ENCODE measurements around the gene BMS1.
"Not testable (repeated sequence)": the region's sequence is repeated elsewhere in the genome, so short reads cannot be mapped to it uniquely, and the experiment has no call there.

BMS1 gene

GRCh38 chr10:42864575-42864974, 82.0 kb downstream of the BMS1 start:
- no peak for DNase-seq (ENCODE audit: low read depth, low spot score)

GRCh38 chr10:42865716-42866114, 83.1 kb downstream of the BMS1 start:
- DNase-seq (ENCODE audit: low read depth, low spot score) = no peak

DNA sequence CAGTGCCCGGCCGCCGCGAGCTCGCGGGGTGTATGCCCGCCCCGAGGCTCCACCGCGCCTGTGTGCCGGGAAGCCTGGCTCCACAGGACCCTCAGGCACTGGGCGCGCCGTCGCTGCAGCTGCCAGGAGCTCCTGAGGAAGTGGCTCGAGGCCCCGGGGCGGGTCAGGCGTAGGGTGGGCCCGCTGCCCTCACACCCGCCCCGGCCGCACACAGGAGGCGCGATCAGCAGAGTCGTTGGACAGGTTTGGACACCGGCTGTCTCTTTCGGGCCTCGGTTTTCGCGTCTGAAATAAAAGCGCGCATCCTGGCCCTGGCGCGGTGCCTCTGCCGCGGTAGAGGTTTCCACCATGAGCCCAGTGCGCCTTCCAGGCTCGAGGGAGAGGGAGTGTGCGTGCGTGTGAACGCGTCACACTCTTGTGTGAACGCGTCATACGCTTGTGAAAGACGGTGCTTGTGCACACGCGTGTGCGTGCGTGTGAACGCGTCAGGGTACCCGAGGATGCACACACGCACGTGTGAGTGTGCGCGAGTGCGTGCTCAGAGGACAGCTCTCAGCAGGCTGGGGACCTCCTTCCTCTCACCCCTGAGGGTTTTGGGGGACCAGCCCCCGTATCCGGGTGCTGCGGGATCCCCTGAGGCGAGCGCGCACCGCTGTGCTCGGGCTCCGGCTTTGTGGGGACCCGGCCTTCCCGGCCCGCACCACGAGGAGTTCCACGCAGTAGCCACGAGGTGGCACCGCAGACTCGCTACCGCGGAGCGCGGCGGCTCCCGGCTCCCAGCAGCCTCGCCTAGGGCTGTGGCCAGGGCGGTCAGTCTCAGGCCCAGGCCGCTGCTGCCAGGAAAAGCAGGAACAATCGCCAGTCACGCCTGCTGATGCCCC, 83.8 kb downstream of the BMS1 start:
- no peak for DNase-seq (ENCODE audit: low read depth, low spot score)

DNA sequence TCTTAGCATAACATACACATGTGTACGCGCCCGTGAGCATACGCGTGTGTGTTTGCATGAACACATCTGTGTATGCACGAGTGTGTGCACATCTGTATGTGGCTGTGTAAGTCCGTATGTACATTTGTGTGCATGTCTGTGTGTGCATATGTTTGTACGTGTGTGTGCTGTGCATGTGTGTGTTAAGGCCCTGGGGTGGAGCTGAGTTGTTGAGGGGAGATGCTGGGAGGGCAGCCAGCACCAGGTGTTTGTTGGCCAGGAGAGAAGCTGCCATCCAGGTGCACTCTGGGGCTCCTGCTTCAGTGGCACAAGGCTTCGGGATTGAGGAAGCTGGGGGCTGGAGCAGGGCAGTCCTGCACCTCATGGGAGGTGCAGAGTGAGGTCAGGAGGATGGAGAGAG, 85.0 kb downstream of the BMS1 start:
- no peak for DNase-seq (ENCODE audit: low read depth, low spot score)

DNA sequence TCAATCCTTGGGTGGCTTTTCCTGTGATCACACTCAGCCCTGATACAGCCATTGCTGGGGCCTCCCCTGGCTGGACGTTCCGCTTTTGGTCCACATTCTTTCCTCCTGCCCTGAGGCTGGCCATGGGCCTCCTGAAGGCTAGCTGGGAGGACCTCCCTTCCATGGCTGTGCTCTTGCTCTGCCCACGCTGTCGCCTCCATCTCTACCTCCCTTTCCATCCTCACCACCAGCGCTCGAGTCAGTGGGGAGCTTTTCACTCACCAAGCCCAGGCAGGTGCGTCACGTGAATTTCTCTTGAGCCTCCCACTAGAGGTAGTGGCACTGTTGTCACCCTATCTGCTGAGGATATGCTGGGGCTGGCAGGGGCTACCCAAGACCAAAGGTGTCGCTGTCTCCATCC, 85.9 kb downstream of the BMS1 start:
- DNase-seq (ENCODE audit: low read depth, low spot score) = no peak

GRCh38 chr10:42869977-42870350, 87.4 kb downstream of the BMS1 start:
- no peak for DNase-seq (ENCODE audit: low read depth, low spot score)

- DNase-seq (ENCODE audit: low read depth, low spot score) = not testable (repeated sequence)
These were observed 88.6 kb downstream of the BMS1 start for GRCh38 chr10:42871138-42871641.

- no peak for DNase-seq (ENCODE audit: low read depth, low spot score)
These were observed 89.2 kb downstream of the BMS1 start for GRCh38 chr10:42871823-42872222.

- no peak for DNase-seq (ENCODE audit: low read depth, low spot score)
These were observed 90.4 kb downstream of the BMS1 start for GRCh38 chr10:42872865-42873435.

- DNase-seq (ENCODE audit: low read depth, low spot score) = no peak
These were observed 92.3 kb downstream of the BMS1 start for GRCh38 chr10:42874713-42875387.

DNA sequence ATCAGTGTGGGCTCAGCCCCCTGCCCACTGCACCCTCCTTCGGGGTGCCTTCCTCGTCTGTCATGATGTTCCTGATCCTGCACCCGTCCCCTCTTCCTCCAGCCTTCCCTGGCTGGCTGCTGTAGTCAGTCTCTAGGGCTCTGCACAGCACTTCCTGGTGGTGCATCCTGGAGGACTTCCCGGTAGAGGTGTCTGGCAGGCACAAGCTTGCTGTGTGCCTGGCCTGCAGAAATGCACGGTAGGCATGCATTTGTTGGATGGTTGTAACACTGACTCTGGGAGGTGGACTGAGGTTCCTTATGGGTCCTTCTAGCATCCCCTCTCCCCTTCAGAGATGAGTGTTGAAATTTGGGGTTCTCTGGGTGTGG, 92.8 kb downstream of the BMS1 start:
- no peak for DNase-seq (ENCODE audit: low read depth, low spot score)

DNA sequence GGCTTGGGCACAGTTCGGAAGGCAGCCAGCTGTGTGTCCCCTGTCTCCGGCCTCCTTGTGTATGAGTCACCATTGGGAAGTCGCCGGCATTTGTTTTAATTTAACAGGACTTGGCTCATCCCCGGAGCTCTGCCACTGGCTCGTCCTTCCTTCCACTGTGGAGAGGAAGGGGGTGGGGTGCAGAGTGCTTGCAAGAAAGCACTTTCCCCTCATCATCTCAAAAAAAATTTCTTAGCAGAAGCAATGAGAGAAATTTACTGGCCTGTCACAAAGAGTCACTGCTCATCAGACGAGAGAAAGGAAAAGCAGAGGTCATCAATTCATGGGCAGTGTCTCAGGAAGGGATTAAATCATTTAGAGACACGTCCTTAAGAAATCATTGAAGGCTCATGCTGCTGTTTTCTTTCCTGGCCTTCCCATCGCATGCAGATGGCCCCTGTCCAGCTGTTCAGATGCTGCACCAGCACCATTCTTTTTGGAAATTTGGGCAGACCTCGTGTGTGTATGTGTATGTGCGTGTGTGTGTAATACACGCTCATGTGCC, 93.3 kb downstream of the BMS1 start:
- no peak for DNase-seq (ENCODE audit: low read depth, low spot score)

DNA sequence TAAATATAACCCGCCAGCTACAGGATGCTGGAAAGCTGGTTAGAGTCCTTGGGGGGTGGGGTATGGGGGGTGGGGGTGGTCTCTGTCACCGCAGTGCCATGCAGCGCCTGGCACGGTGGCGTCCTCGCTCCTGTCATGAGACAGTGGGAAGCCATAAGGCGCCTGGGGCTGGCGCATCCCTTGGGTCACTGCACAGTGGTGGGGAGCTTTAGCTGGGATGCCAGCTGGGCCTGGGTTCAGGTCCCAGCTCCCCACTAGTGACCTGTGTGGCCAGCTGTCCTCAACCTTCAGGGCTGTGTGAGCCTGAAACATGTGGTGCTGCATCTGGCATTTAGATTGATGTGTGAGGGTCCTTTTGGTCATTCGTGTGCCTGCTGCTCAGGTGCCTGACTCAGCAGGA, 93.9 kb downstream of the BMS1 start:
- no peak for DNase-seq (ENCODE audit: low read depth, low spot score)

DNA sequence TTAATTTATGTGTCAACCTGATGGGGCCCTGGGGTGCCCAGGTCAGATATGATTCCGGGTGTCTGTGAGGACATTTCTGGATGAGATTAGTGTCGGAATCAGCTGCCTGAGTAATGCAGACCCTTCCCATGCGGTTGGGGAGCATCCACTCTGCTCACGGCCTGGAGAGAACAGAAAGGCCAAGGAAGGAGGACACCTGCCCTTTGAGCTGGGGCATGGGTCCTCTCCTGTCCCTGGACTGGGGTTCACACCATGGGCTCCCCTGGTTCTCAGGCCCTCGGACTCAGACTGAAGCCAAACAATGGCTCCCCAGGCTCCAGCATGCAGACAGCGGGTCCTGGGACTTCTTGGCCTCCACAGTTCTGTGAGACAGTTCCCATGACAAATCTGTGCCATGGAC, 94.3 kb downstream of the BMS1 start:
- DNase-seq (ENCODE audit: low read depth, low spot score) = no peak

- DNase-seq (ENCODE audit: low read depth, low spot score) = no peak
These were observed 95.0 kb downstream of the BMS1 start for GRCh38 chr10:42877496-42878030.

DNA sequence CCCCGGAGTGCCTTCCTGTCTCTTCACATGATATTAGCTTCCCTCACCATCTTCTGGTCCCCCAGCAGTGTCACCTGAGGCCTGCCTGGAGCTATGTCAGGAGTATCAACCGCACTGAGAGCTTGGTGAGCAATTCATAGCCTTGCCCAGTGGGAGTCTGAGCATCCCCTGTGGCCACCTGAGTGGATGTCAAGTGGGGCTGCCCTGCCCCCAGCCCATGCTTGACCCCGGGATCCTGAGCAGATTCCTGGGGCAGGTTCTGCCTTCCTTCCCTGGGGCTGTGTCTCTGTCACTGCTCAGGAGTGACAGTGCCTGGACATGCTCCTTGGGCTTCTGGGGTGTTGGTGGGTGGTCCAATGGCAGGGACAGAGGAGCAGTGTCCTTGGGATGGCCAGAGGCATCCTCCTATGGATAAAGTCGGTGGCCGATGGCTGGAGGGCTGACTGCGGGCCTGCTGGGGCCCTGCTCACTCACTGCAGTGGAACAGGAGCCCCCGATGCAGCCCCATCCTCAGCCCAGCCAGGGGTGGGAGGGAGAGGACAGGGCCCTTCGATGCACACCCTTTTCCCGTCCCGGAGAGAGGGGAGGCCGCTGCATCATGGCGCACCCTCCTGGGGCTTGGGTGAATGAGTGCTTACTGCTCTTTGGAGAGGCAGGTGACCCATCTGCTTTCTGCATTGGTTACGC, 95.7 kb downstream of the BMS1 start:
- no peak for DNase-seq (ENCODE audit: low read depth, low spot score)

- DNase-seq (ENCODE audit: low read depth, low spot score) = no peak
These were observed 96.2 kb downstream of the BMS1 start for GRCh38 chr10:42878821-42879195.

- DNase-seq (ENCODE audit: low read depth, low spot score) = no peak
These were observed 97.0 kb downstream of the BMS1 start for GRCh38 chr10:42879380-42880254.

DNA sequence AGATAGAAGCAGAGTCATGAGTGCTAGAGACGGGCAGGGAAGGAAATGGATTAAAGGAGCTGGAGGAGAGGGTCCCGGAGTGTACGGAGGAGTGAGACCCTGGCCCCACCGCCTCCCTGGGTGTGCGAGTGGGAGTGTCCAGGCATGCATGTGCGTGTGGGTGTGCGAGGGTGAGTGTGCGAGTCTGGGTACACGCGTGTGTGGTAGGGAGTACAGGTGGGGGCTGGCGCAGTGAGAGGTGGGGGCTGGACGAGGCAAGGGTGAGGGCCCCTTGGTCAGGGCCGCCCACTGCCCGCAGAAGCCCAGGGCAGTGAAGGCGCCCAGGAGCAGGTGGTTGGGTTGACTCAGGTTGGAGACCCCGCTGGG, 97.6 kb downstream of the BMS1 start:
- no peak for DNase-seq (ENCODE audit: low read depth, low spot score)

DNA sequence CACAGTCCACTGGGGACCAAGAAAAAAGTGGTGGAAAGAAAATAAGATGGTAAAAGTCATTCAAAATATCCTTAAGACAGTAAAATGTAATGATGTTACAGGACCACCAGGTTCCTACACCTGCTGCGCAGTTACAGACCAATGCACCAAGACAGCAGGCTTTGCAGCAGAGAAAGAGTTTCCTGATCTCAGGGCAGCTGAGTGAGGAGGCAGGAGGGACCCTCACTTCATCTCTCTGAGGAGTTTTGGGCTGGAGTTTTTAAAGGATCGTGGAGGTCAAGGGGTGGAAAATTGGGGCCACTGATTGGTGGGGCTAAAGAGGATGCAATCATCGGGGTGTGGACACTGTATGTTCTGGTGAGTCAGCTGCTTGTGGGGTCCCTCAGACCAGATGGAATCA, 100.0 kb downstream of the BMS1 start:
- no peak for DNase-seq (ENCODE audit: low read depth, low spot score)

Measured in activated naive CD8-positive, alpha-beta T cell treated with anti-CD3 and anti-CD28 coated beads, Interleukin-2, amount 50 U/mL, for 16 hours (primary cell).